SK-N-MC (cell line): ENCODE measurements around the gene EEF1AKMT4.

ENCODE experiments used
- EZH2 ChIP-seq: fragments of 200-600 bp; sonication (generic); IDR thresholded peaks from one replicate; pipeline ENCODE4 v1.6.1; 2017; ENCODE audit warnings: antibody characterized with exemption
- POLR2AphosphoS5 ChIP-seq: IDR thresholded peaks from 2 replicates; pipeline ENCODE4 v1.6.1; 2012; ENCODE audit warnings: mild to moderate bottlenecking, low read depth, low read length, borderline replicate concordance

DNA sequence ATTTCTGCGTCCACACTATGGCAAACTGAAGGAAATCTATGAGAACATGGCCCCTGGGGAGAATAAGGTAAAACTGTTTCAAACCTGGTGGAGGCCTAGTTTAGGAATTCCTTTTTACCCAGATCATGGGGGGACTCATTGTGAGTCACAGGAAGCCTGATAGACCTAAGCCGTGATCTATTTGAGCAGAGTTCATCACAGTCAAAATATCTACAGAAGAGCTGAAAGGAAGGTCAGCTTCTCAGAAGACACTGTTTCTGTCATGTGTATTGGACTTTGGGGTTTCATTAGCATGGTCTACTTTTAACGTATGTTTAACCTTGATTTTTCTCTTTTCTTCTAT is 50.9 kb downstream of the EEF1AKMT4 start:
- TF ChIP-seq POLR2AphosphoS5 (no peak), EZH2 (no peak)
